GM19099 (cell line): ENCODE results near the gene CCDC88C.
A peak's percentile ranks its signal among the peaks of the same experiment; 100 is the strongest.

Experiments used
- POLR2A ChIP-seq: IDR thresholded peaks from 3 replicates; pipeline ENCODE4 v1.6.1; 2011; ENCODE audit warnings: low read depth; ENCODE audit not compliant: insufficient read length; ENCODE audit errors: extremely low read depth

The CCDC88C gene

GRCh38 chr14:91352053-91352452 is 65.6 kb downstream of the CCDC88C start:
- TF ChIP-seq POLR2A: no peak

- TF ChIP-seq POLR2A: no peak
Observed at GRCh38 chr14:91351512-91351862, 66.1 kb downstream of the CCDC88C start.

- TF ChIP-seq POLR2A: peak; percentile 24
Observed at GRCh38 chr14:91350813-91351511, 66.7 kb downstream of the CCDC88C start.

- TF ChIP-seq POLR2A: no peak
Observed at GRCh38 chr14:91350483-91350812, 67.2 kb downstream of the CCDC88C start.

- TF ChIP-seq POLR2A: no peak
Observed at GRCh38 chr14:91349481-91350074, 68.0 kb downstream of the CCDC88C start.

- TF ChIP-seq POLR2A: no peak
Observed at GRCh38 chr14:91348845-91349465, 68.7 kb downstream of the CCDC88C start.

- TF ChIP-seq POLR2A: no peak
Observed at GRCh38 chr14:91346838-91347173, 70.8 kb downstream of the CCDC88C start.

GRCh38 chr14:91344096-91344495 is 73.5 kb downstream of the CCDC88C start:
- no peak for TF ChIP-seq POLR2A

GRCh38 chr14:91343051-91343450 is 74.6 kb downstream of the CCDC88C start:
- no peak for TF ChIP-seq POLR2A

GRCh38 chr14:91342206-91342760 is 75.3 kb downstream of the CCDC88C start:
- no peak for TF ChIP-seq POLR2A

- TF ChIP-seq POLR2A: no peak
Observed at GRCh38 chr14:91341751-91342154, 75.9 kb downstream of the CCDC88C start.

- TF ChIP-seq POLR2A: no peak
Observed at GRCh38 chr14:91341334-91341733, 76.3 kb downstream of the CCDC88C start.

GRCh38 chr14:91339671-91340369 is 77.8 kb downstream of the CCDC88C start:
- no peak for TF ChIP-seq POLR2A

- no peak for TF ChIP-seq POLR2A
Observed at GRCh38 chr14:91339076-91339475, 78.5 kb downstream of the CCDC88C start.

- no peak for TF ChIP-seq POLR2A
Observed at GRCh38 chr14:91338379-91338778, 79.2 kb downstream of the CCDC88C start.
